ENCODE results near the gene ONECUT1. TPM values are rescaled to one million over a fixed set of nuclear protein-coding genes. Genes with fewer than 3 reads are reported as not detected.

ONECUT1 gene
- total RNA-seq, 4 donors from 2014 or later = not detected

- intact Hi-C loops (cut with DNase I) = no loop called here
- Histone ChIP-seq H3K27ac (replicated peaks in 1 of 4) (no peak overlapping the region), H3K27me3 (peaks cover 12 to 100% (median 82%) of the 10 kb centered on the region in 4 donors), H3K9me3 (no peaks in the 10 kb centered on the region), H3K36me3 (no peaks in the 10 kb centered on the region), H3K4me3 (peak overlapping the region; percentile 41 to 51 (median 48)), H3K4me1 (peaks cover 30 to 38% (median 34%) of the 10 kb centered on the region in 4 donors)
- TF ChIP-seq CTCF (IDR thresholded peaks at IDR 0.05) = no peak
- TF ChIP-seq POLR2A (IDR thresholded peaks at IDR 0.05; ENCODE audit: low read depth) = no peak
- TF ChIP-seq EP300 (IDR thresholded peaks at IDR 0.05) = no peak
- TF ChIP-seq POLR2AphosphoS5 (IDR thresholded peaks at IDR 0.05) = no peak
- no peak for DNase-seq (ENCODE audit: extremely low spot score)
- 6% methylated on average over 25 of the region's 25 CpGs for WGBS
Observed at GRCh38 chr15:52804526-52805081, 14.5 kb upstream of the ONECUT1 start.

- DNase-seq (ENCODE audit: extremely low spot score) = no peak
- no peaks in the 10 kb centered on the region for H3K9me3 ChIP-seq
- no peak overlapping the region for H3K27ac ChIP-seq (replicated peaks in 1 of 4)
- H3K36me3 ChIP-seq = no peaks in the 10 kb centered on the region
- no peak for TF ChIP-seq POLR2A (IDR thresholded peaks at IDR 0.05; ENCODE audit: low read depth)
- TF ChIP-seq POLR2AphosphoS5 (IDR thresholded peaks at IDR 0.05) = no peak
- TF ChIP-seq CTCF (IDR thresholded peaks at IDR 0.05) = no peak
- H3K27me3 ChIP-seq = peaks cover 12 to 100% (median 83%) of the 10 kb centered on the region in 4 donors
- peaks cover 31 to 45% (median 38%) of the 10 kb centered on the region in 4 donors for H3K4me1 ChIP-seq
- WGBS = 2% methylated on average over 21 of the region's 49 CpGs
- H3K4me3 ChIP-seq = peak overlapping the region in 3 of 4 donors; percentile 17 to 46 (median 31)
- intact Hi-C loops (cut with DNase I) = no loop called here
Observed at GRCh38 chr15:52803467-52804306, 13.6 kb upstream of the ONECUT1 start.

GRCh38 chr15:52803108-52803466 is 13.0 kb upstream of the ONECUT1 start:
- 13% methylated on average over 8 of the region's 8 CpGs for whole genome bisulfite sequencing
- Histone ChIP-seq H3K27me3 (peaks cover 16 to 100% (median 86%) of the 10 kb centered on the region in 4 donors), H3K36me3 (no peaks in the 10 kb centered on the region), H3K4me1 (peaks cover 36 to 51% (median 44%) of the 10 kb centered on the region in 4 donors), H3K4me3 (no peak overlapping the region), H3K9me3 (no peaks in the 10 kb centered on the region), H3K27ac (replicated peaks in 1 of 4) (no peak overlapping the region)
- intact Hi-C loops (cut with DNase I) = no loop called here
- TF ChIP-seq POLR2AphosphoS5 (IDR thresholded peaks at IDR 0.05) = no peak
- TF ChIP-seq POLR2A (IDR thresholded peaks at IDR 0.05; ENCODE audit: low read depth) = no peak
- no peak for TF ChIP-seq EP300 (IDR thresholded peaks at IDR 0.05)
- no peak for TF ChIP-seq CTCF (IDR thresholded peaks at IDR 0.05)
- DNase-seq (ENCODE audit: extremely low spot score) = no peak

GRCh38 chr15:52802110-52802509 is 12.0 kb upstream of the ONECUT1 start:
- Histone ChIP-seq H3K9me3 (no peaks in the 10 kb centered on the region), H3K4me3 (no peak overlapping the region), H3K4me1 (peaks cover 41 to 59% (median 52%) of the 10 kb centered on the region in 4 donors), H3K27me3 (peaks cover 17 to 100% (median 85%) of the 10 kb centered on the region in 4 donors), H3K27ac (replicated peaks in 1 of 4) (no peak overlapping the region), H3K36me3 (no peaks in the 10 kb centered on the region)
- intact Hi-C loops (cut with DNase I) = no loop called here
- no peak for TF ChIP-seq POLR2A (IDR thresholded peaks at IDR 0.05; ENCODE audit: low read depth)
- no peak for TF ChIP-seq POLR2AphosphoS5 (IDR thresholded peaks at IDR 0.05)
- no peak for TF ChIP-seq EP300 (IDR thresholded peaks at IDR 0.05)
- TF ChIP-seq CTCF (IDR thresholded peaks at IDR 0.05) = no peak
- no peak for DNase-seq (ENCODE audit: extremely low spot score)
- WGBS = 42% methylated on average over 2 of the region's 2 CpGs

All from esophagus muscularis mucosa (tissue), 4 donors.